HG03378 (cell line): Measurements from ENCODE around the gene TPX2.

Experiments
- ATAC-seq: cut with Tn5 transposase; IDR thresholded peaks from one replicate; pipeline ENCODE4 v1.9.1; 2021; ENCODE audit warnings: mild to moderate bottlenecking, moderate library complexity; ENCODE audit not compliant: unreplicated experiment

Gene TPX2

GRCh38 chr20:31848088-31848999, 109.3 kb downstream of the TPX2 start:
- ATAC-seq: no peak

- no peak for ATAC-seq
These were observed 110.3 kb downstream of the TPX2 start for GRCh38 chr20:31849306-31849930.
